Activated CD8-positive, alpha-beta T cell treated with anti-CD3 and anti-CD28 coated beads, Interleukin-2, amount 10 ng/mL, durations not matched to agents 7 days and 5 days (primary cell): Measurements from ENCODE around the gene CPAMD8. TPM values are rescaled to one million over a fixed set of nuclear protein-coding genes. Genes with fewer than 3 reads are reported as not detected.

Source experiments
- ATAC-seq: fragments of 150-1000 bp; cut with Tn5 transposase; one replicate; pipeline ENCODE4 v1.10.0; 2021; ENCODE audit warnings: moderate library complexity
- CTCF ChIA-PET: fragments of 350-600 bp; sonication (Branson Sonifier 250); formaldehyde crosslinking; loops from one replicate; lab custom pipeline; 2021; ENCODE audit warnings: antibody characterized with exemption; lab: Charles Lee
- POLR2A ChIA-PET: fragments of 350-600 bp; sonication (Branson Sonifier 250); formaldehyde crosslinking; loops from one replicate; lab custom pipeline; 2021; ENCODE audit warnings: antibody characterized with exemption; lab: Charles Lee
- DNase-seq: peaks from one replicate; pipeline ENCODE4 v3.0.0-alpha.2; 2020
- H3K27ac Mint-ChIP-seq: one replicate; pipeline ENCODE4 v1.8.0; 2021; ENCODE audit warnings: mild to moderate bottlenecking, mixed read lengths
- H3K27me3 Mint-ChIP-seq: one replicate; pipeline ENCODE4 v1.8.0; 2021; ENCODE audit warnings: low read depth, mixed read lengths
- H3K36me3 Mint-ChIP-seq: one replicate; pipeline ENCODE4 v1.8.0; 2021; ENCODE audit warnings: low read depth, mixed read lengths
- H3K4me1 Mint-ChIP-seq: one replicate; pipeline ENCODE4 v1.8.0; 2021; ENCODE audit warnings: low read depth, mixed read lengths
- H3K4me3 Mint-ChIP-seq: one replicate; pipeline ENCODE4 v1.8.0; 2021; ENCODE audit warnings: mild to moderate bottlenecking, mixed read lengths
- H3K9me3 Mint-ChIP-seq: one replicate; pipeline ENCODE4 v1.8.0; 2022; ENCODE audit warnings: mixed read lengths; ENCODE audit not compliant: insufficient read depth
- total RNA-seq, 2 experiments: library from RNA; stranded (reverse); gene quantifications; one replicate each; pipeline ENCODE4 v1.2.3, GENCODE V29; 2021

The CPAMD8 gene
- total RNA-seq, 2 experiments from 2014 or later, result 0.11 to 0.13 TPM

GRCh38 chr19:16921766-16922591 is 104.6 kb downstream of the CPAMD8 start:
- H3K4me1 Mint-ChIP-seq, result no peaks in the 10 kb centered on the region

GRCh38 chr19:16920816-16921529 is 105.6 kb downstream of the CPAMD8 start:
- peaks cover 8% of the 10 kb centered on the region for H3K9me3 Mint-ChIP-seq
- no peaks in the 10 kb centered on the region for H3K36me3 Mint-ChIP-seq
- H3K27me3 Mint-ChIP-seq, result no peaks in the 10 kb centered on the region
- ATAC-seq (no peak), DNase-seq (no peak)
- H3K4me3 Mint-ChIP-seq, result no peak overlapping the region
- ChIA-PET CTCF (no interaction called here), POLR2A (no interaction called here)
- H3K4me1 Mint-ChIP-seq, result no peaks in the 10 kb centered on the region
- H3K27ac Mint-ChIP-seq, result no peak overlapping the region

More at GRCh38 chr19:16921766-16922591, 104.6 kb downstream of the CPAMD8 start:
- ChIA-PET POLR2A (no interaction called here), CTCF (no interaction called here)
- no peak for DNase-seq
- no peak for ATAC-seq
- no peaks in the 10 kb centered on the region for H3K27me3 Mint-ChIP-seq
- no peak overlapping the region for H3K27ac Mint-ChIP-seq
- no peak overlapping the region for H3K4me3 Mint-ChIP-seq
- peaks cover 3% of the 10 kb centered on the region for H3K36me3 Mint-ChIP-seq
- peaks cover 13% of the 10 kb centered on the region for H3K9me3 Mint-ChIP-seq

- DNase-seq (no peak), ATAC-seq (no peak)
- H3K27me3 Mint-ChIP-seq, result no peaks in the 10 kb centered on the region
- H3K4me3 Mint-ChIP-seq, result no peak overlapping the region
- no peaks in the 10 kb centered on the region for H3K36me3 Mint-ChIP-seq
- no peaks in the 10 kb centered on the region for H3K4me1 Mint-ChIP-seq
- no peak overlapping the region for H3K27ac Mint-ChIP-seq
- POLR2A ChIA-PET, result no interaction called here
- CTCF ChIA-PET, result no interaction called here
- no peaks in the 10 kb centered on the region for H3K9me3 Mint-ChIP-seq
Measured at GRCh38 chr19:16919496-16919895, 107.1 kb downstream of the CPAMD8 start.

- Mint-ChIP-seq H3K27me3 (no peaks in the 10 kb centered on the region), H3K36me3 (peaks cover 4% of the 10 kb centered on the region), H3K27ac (no peak overlapping the region), H3K4me1 (no peaks in the 10 kb centered on the region), H3K4me3 (no peak overlapping the region), H3K9me3 (peaks cover 15% of the 10 kb centered on the region)
- ATAC-seq (no peak), DNase-seq (no peak)
- ChIA-PET CTCF (no interaction called here), POLR2A (no interaction called here)
Measured at GRCh38 chr19:16917401-16917800, 109.2 kb downstream of the CPAMD8 start.

- Mint-ChIP-seq H3K4me3 (no peak overlapping the region), H3K4me1 (no peaks in the 10 kb centered on the region), H3K9me3 (peaks cover 19% of the 10 kb centered on the region), H3K36me3 (peaks cover 4% of the 10 kb centered on the region), H3K27me3 (no peaks in the 10 kb centered on the region), H3K27ac (no peak overlapping the region)
- ATAC-seq, result no peak
- ChIA-PET CTCF (no interaction called here), POLR2A (interaction anchor here (0.7 kb wide), 1 partner anchor 1877 kb away, joined by 6 read pairs; no protein-coding TSS in a partner anchor)
- DNase-seq, result no peak
Measured at GRCh38 chr19:16915734-16916133, 110.9 kb downstream of the CPAMD8 start.

- POLR2A ChIA-PET, result interaction anchor here (0.6 kb wide), 1 partner anchor 9 kb away, joined by 3 read pairs; no protein-coding TSS in a partner anchor
Measured at GRCh38 chr19:16915135-16915534, 111.5 kb downstream of the CPAMD8 start.

GRCh38 chr19:16914421-16914820 is 112.2 kb downstream of the CPAMD8 start:
- Mint-ChIP-seq H3K27me3 (no peaks in the 10 kb centered on the region), H3K4me3 (no peak overlapping the region), H3K27ac (no peak overlapping the region), H3K9me3 (peaks cover 19% of the 10 kb centered on the region), H3K36me3 (peaks cover 4% of the 10 kb centered on the region), H3K4me1 (no peaks in the 10 kb centered on the region)
- ChIA-PET CTCF (no interaction called here), POLR2A (no interaction called here)
- no peak for DNase-seq
- ATAC-seq, result no peak

More at GRCh38 chr19:16915135-16915534, 111.5 kb downstream of the CPAMD8 start:
- CTCF ChIA-PET, result no interaction called here
- H3K9me3 Mint-ChIP-seq, result peaks cover 19% of the 10 kb centered on the region
- H3K27me3 Mint-ChIP-seq, result no peaks in the 10 kb centered on the region
- H3K36me3 Mint-ChIP-seq, result peaks cover 4% of the 10 kb centered on the region
- no peak overlapping the region for H3K4me3 Mint-ChIP-seq
- no peak for ATAC-seq
- no peak for DNase-seq
- no peaks in the 10 kb centered on the region for H3K4me1 Mint-ChIP-seq
- no peak overlapping the region for H3K27ac Mint-ChIP-seq

GRCh38 chr19:16912780-16913179 is 113.8 kb downstream of the CPAMD8 start:
- no peak for ATAC-seq
- POLR2A ChIA-PET, result no interaction called here
- DNase-seq, result no peak

GRCh38 chr19:16911046-16911445 is 115.6 kb downstream of the CPAMD8 start:
- H3K27ac Mint-ChIP-seq, result no peak overlapping the region
- POLR2A ChIA-PET, result no interaction called here
- ATAC-seq (no peak), DNase-seq (no peak)
- H3K9me3 Mint-ChIP-seq, result peaks cover 19% of the 10 kb centered on the region
- H3K36me3 Mint-ChIP-seq, result peaks cover 4% of the 10 kb centered on the region
- CTCF ChIA-PET, result no interaction called here
- H3K27me3 Mint-ChIP-seq, result no peaks in the 10 kb centered on the region
- H3K4me3 Mint-ChIP-seq, result no peak overlapping the region
- H3K4me1 Mint-ChIP-seq, result no peaks in the 10 kb centered on the region

More at GRCh38 chr19:16912780-16913179, 113.8 kb downstream of the CPAMD8 start:
- H3K27me3 Mint-ChIP-seq, result no peaks in the 10 kb centered on the region
- H3K27ac Mint-ChIP-seq, result no peak overlapping the region
- CTCF ChIA-PET, result no interaction called here
- H3K9me3 Mint-ChIP-seq, result peaks cover 19% of the 10 kb centered on the region
- H3K4me1 Mint-ChIP-seq, result no peaks in the 10 kb centered on the region
- peaks cover 4% of the 10 kb centered on the region for H3K36me3 Mint-ChIP-seq
- H3K4me3 Mint-ChIP-seq, result no peak overlapping the region

GRCh38 chr19:16908759-16909158 is 117.9 kb downstream of the CPAMD8 start:
- ChIA-PET CTCF (no interaction called here), POLR2A (no interaction called here)
- Mint-ChIP-seq H3K4me3 (no peak overlapping the region), H3K36me3 (peaks cover 4% of the 10 kb centered on the region), H3K27me3 (no peaks in the 10 kb centered on the region), H3K9me3 (peaks cover 18% of the 10 kb centered on the region), H3K4me1 (no peaks in the 10 kb centered on the region), H3K27ac (no peak overlapping the region)
- no peak for DNase-seq
- no peak for ATAC-seq

GRCh38 chr19:16904599-16904998 is 122.0 kb downstream of the CPAMD8 start:
- Mint-ChIP-seq H3K27ac (no peak overlapping the region), H3K27me3 (no peaks in the 10 kb centered on the region), H3K36me3 (no peaks in the 10 kb centered on the region), H3K4me1 (peaks cover 6% of the 10 kb centered on the region), H3K9me3 (no peaks in the 10 kb centered on the region), H3K4me3 (no peak overlapping the region)
- POLR2A ChIA-PET, result no interaction called here
- CTCF ChIA-PET, result no interaction called here
- no peak for ATAC-seq
- no peak for DNase-seq

GRCh38 chr19:16903347-16903746 is 123.3 kb downstream of the CPAMD8 start:
- DNase-seq (no peak), ATAC-seq (no peak)
- ChIA-PET CTCF (no interaction called here), POLR2A (no interaction called here)
- H3K4me1 Mint-ChIP-seq, result peaks cover 18% of the 10 kb centered on the region
- no peaks in the 10 kb centered on the region for H3K9me3 Mint-ChIP-seq
- no peak overlapping the region for H3K27ac Mint-ChIP-seq
- H3K27me3 Mint-ChIP-seq, result peaks cover 3% of the 10 kb centered on the region
- H3K4me3 Mint-ChIP-seq, result no peak overlapping the region
- peaks cover 2% of the 10 kb centered on the region for H3K36me3 Mint-ChIP-seq
